HG03520 (cell line): Measurements from ENCODE around the gene NKAIN4.

Experiments
- ATAC-seq: cut with Tn5 transposase; IDR thresholded peaks from one replicate; pipeline ENCODE4 v1.9.1; 2021; ENCODE audit warnings: mild to moderate bottlenecking, moderate library complexity; ENCODE audit not compliant: unreplicated experiment

The NKAIN4 gene

DNA sequence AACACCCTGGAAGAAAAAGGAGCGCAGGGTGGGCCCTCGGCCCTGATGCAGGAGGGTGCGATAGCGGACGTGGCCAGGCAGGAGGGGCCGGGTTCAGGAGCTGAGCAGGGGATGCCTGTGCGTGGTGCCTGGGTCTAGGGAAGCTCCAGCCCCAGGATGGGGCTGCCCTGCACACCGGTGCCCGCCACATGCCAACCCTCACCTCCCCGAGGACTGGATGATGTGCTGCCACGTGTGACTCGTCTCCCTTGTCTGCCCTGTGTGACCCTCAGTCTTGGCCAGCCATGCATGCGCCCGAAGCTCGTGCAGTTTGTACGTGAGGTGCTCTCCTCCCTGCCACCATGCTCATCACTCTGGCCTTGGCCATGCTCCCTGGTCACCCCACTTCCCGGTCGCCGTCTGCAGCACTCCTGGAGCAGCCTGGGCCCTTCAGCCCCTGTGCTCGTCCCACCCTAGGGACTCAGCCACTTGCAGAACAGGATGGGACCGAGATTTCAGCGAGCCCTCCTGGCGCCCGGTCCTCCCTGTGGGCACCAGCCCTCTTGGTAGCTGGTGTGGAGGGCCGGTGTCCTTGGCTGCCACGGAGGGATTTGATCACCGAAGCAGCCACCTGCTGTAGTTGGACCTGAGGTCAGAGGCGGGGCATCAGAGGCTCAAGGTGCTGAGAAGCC, 34.5 kb upstream of the NKAIN4 start:
- ATAC-seq, result no peak

DNA sequence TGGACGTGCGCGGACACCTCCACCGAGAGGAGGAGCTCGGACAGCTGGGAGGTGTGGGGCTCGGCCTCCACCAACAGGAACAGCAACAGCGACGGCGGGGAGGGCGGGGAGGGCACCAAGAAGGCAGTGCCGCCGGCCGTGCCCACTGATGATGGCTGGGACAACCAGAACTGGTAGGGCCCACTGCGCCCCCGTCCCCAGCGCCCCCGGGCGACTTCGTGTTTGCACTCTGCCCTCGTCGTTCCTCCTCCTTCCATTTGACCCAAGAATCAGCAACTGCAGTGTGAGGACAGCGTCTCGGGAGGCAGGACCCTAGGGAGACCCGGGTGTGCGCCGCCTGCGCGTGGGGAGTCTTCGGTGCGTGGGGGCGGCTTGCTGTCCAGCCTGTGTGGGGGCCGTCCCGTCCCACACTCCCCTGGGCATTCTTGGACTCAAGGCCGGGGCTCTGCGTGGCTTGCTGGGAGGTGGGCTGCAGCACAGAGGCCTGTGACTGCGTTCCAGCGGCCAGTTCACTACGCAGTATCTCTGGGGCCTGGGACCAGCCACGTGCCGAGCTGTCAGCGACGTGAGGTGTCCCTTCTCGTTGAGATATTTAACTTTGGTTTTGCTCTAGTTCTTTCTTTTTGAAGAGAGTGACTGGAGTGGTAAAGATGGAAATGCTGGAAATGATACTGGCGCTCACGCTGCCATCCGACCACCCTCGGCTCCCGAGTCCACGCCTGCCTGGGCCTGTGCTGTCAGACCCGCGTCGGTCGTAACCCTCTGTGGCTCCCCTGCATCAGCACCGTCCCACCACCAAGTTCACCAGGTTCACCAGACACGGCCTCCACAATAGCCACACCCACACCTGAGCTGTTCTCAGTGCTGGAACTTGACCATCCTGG, 33.7 kb upstream of the NKAIN4 start:
- ATAC-seq, result no peak

DNA sequence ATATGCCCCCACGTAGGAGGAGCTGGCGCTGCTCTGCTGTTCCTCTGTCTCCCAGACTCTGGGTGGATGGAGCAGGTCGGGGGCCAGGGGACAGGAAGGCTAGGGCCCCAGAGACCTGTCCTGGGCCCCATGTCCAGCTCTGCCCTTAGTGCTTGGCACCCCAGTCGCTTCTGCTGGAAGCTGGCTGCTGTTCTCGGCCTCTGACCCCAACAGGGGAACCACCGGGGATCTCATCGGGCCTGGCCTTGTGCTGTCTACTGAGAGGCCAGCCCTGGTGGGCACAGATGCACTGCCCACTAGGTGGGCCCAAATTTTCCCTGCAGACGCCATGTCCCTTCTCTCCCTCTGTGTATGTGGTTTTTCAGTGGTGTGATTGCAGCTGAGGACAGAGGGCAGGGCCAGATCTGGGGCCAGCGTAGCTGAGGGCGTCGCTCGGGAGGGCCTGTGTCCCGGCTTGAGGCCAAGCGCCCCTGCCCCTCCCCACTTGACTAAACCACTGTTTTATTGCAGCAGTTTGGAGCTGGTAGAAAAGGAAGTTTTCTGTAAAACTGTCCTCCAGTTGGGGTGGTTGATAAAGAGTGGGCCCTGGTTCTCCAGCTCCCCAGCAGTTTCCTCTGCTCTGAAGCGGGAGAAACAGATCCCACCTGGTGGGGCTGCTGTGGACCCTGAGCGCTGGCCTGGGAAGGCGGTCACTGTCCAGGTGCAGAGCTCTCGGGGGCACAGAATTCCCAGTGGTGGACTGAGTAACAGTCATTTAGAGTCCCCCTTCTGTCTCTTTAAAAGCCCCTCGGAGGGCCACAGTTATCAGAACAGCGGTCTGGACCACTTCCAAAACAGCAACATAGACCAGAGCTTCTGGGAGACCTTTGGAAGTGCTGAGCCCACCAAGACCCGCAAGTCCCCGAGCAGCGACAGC, 32.8 kb upstream of the NKAIN4 start:
- no peak for ATAC-seq

DNA sequence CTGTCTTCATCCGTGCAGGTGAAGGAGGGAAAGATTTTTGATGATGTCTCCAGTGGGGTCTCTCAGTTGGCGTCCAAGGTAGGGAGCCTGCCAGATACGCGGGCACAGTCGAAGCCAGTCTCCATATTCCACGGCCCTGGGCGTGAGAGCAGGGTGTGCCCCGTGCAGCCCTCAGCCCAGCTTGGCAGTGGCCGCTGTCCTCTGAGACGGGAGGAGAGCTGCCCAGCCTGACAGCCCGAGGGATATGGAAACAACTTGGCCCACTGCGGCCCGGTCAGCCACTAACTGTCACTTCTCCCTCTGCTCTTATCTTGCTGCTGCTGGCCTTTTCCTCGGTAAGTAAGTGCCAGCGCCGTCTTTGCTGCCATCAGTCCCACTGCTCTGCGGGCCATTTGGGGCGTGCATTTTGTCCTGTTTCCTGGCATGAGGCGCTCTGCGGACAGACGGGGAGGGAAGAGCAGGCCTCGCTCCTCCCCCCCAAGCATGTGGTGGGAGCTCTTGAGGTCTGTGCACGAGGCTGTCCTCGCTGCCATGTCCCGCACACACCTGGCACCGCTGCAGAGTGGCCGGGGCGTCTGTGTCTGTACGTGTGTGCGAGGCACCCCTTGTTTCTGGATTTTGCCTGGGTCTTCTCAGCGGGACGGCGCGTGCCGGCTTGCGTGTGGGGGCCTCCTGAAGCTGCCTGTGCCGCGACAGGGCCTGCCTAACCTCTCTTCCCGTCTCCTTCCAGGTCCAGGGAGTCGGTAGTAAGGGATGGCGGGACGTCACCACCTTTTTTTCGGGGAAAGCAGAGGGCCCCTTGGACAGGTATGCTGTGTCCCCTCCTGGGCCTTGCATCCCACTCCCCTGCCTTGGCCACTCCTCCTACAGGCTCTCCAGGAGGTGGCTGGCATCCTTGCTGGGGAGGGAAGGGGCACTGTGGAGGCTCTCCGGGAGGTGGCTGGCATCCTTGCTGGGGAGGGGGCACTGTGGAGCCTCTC, 31.7 kb upstream of the NKAIN4 start:
- no peak for ATAC-seq

DNA sequence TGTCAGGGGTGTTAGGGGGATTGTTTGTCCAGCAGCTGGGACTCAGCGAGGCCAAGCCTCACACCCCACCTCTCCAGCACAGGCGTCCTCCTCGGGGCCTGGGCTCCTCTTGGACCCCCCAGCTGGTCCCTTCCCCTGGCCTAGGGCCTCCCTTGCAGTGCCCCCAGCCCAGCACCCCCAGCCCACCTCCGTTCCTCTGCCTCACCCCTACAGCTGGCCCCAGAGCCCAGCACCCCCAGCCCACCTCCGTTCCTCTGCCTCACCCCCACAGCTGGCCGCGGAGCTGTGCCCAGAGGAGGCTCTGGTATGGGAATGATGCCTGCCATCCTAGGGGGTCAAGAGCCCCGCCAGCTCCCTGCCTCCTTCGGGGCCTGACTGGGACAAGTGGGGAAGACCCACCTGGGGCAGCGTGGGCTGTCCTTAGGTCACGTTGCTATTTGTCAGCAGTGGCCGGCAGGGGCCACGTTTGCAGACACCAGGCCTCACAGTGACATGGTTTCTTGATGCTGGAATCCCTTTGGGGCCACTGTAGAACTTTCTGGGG, 30.8 kb upstream of the NKAIN4 start:
- no peak for ATAC-seq

DNA sequence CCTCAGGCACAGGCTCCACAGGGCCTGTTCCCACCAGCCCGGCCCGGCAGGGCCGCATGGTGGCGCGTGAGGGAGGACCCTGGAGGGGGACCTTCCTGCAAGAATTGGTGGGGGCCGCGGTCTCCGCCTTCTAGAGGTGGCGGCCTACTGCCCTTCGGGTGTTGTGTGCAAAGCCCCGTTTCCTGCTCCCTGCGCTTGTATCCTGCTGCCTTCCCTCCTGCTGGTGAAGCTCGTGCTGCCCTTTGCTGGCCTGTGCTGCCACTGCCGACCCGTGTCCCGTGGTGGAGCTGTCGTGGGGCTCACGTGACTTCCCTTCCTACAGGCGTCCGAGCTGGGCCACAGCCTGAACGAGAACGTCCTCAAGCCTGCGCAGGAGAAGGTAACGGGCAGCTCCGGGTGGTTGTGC, 30.3 kb upstream of the NKAIN4 start:
- ATAC-seq, result no peak

DNA sequence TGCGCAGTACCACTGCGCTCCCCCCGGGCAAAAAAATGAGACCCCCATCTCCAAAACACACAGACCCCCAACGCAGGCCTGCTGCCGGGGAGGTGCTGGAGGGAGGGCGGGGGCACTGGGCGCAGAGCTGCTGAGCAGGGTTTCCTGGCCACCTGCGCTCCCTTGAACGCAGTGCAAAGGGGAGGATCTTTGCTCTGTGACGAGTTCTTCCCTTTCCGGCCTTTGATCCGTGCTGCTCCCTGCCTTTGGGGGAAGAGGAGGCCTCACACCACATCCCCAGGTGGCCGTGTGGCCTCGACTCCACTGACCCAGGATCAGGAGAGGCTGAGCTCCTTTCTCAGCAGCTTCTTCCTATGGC, 29.8 kb upstream of the NKAIN4 start:
- no peak for ATAC-seq

DNA sequence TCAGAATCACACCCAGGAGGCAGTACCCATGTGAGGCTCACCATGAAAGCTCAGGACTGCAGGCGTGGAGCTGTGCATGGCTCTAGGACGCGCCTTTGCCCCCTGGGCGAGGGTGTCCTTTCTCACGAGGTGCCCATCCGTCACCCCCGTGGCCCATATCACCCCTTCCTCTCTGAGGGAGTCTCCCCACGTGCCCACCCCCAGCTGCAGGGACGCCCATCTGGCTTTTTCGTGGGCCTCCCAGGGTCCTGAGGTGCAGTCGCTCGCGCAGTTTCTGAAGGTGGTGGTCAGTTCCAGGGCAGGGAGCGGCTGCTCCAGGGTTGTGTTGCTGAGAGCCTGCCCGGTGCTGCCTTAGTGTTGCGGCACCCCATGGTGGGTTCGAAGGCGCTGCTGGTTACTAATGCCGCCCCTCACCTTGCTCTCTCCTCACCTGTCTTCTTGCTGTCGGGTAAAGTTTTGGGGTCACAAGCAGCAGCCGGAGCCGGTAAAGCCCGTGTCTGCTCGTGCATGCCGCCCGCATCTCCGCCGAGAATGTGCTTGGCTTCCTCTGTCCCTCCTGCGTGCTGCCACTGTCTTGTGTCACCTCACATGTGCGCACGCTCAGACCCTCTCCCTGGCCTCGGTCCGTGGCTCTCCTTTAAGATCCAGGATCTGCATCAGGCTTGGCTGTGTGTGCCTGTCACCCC, 29.3 kb upstream of the NKAIN4 start:
- no peak for ATAC-seq

DNA sequence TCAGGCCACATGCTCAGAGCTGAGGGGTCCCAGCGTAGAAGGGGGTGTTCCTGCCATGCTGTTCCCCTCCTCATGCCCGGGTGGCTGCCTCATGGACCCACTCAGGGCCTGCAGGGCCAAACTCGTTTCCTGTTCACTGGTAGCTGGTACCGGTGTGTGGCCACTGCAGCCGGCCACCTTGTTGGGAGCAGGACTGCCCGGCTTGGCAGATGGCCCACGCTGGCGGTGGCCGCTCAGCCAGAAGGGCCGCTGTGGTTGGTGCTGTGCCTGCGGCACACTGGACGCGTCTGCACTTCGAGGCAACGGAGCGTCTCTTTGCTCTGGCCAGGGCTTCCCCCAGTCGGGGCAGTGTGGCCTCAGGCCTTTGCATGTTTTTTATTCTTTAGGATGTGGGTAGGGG, 28.7 kb upstream of the NKAIN4 start:
- ATAC-seq, result no peak

DNA sequence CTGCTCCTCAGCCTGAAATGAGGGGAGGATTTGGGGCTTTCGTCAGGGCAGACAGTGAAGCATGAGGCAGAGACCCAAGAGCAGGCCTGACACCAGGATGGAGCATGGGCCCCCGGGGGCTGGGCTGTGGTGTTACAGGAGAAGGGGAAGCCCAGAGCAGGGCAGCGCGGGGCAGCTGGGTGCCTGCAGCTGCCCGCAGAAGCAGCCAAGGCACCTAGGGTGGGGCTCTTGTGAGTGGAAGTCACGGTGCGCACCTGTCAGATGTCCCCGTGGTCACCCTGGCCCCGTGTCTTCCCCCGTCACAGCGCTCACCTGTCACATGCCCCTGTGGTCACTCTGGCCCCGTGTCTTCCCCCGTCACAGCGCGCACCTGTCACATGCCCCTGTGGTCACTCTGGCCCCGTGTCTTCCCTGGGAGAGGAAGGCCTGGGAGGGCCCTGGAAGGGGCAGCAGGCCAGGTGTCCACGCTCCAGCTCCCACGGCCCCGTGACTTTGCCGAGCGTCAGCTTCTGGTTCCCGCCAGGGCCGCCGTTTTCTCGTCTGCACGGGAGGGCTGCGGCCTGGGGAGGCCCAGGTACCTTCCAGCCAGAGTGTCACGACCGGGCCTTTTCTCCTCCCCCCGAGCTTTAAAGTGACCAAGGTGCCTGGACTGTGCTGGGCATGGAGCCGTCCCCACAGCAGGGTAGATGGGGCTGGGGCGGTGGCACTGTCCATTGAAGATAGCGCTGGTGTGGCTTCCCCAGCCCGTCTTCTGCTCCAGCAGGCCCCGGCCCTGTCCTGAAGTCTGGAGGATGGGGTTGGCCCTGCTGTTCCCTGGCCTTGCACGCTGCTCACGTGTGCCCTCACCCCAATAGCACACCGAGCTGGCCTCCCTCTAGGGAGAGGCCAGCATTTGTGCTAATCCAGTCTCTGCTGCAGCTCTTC, 27.7 kb upstream of the NKAIN4 start:
- ATAC-seq, result no peak

DNA sequence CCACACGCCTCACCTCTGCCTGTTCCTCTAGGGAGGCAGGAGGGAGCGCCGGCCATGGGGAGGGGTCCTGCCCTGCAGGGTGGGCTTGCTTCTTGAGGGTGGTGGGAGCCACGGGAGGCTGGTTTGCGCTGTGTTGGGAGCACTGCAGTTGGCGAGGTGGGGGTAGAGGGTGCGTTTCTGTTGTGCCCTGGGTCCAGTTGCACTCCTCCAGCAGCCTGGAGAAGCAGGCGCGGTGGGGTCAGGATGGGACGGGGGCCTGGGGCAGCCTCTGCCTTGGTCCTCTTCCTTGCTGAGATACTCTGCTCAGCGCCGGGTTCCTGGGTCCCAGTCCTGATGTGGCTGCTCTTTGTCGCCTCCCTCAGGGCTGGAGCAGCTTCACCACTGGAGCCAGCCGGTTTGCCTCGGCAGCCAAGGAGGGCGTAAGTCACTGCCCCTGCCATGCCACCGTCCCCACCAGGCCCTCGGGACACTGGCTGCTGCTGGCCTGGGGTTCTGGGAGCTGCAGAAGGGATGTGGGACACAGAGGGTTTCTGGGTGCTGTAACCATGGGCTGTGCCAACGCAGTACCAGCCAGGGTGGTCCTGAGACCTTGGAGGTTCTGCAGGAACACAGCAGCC, 26.8 kb upstream of the NKAIN4 start:
- no peak for ATAC-seq

DNA sequence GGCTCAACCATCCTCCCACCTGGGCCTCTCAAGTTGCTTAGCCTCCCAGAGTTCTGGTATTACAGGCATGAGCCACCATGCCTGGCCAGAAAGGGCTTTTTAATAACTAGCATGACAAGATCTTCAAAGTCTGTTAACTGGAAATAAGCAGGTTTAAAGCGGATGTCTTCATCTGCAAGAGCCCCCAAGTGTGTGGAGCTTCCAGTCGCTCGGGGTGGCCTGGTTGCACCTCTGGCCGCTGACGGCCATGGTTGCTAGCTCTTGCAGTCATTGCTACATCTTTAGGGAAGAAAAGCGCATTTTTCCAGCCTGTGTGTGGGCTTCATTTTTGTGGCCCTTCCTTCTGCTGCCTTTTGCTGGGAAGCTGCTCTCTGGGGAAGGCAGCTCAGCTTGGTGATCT, 26.1 kb upstream of the NKAIN4 start:
- no peak for ATAC-seq

DNA sequence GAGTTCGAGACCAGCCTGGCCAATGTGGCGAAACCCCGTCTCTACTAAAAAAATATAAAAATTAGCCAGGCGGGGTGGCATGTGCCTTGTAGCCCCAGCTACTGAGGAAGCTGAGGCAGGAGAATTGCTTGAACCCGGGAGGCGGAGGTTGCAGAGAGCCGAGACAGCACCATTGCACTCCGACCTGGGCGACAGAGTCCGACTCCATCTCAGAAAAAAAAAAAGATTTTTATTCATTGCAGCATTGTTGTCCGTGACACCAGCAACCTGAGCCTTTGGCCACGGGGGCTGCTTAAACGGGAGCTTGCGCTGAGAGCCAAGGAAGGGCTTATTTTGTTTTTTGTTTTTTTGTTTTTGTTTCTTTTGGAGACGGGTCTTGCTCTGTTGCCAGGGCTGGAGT, 25.7 kb upstream of the NKAIN4 start:
- no peak for ATAC-seq

DNA sequence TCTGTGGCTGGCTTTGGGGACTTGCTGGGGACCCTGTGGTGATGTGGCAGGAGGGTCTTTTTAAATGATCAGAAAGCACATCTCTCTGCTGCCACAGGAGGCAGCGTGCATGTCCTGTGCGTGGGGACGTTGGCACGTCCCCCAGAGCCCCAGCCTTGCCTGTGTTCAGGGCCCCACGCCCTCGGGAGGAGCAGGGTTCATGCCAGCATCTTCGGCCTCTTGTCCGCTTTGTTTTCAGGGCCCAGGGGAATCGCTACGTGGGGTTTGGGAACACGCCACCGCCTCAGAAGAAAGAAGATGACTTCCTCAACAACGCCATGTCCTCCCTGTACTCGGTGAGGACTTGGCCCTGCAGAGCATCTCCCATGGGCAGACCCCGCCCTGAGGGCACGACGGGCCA, 24.4 kb upstream of the NKAIN4 start:
- no peak for ATAC-seq

DNA sequence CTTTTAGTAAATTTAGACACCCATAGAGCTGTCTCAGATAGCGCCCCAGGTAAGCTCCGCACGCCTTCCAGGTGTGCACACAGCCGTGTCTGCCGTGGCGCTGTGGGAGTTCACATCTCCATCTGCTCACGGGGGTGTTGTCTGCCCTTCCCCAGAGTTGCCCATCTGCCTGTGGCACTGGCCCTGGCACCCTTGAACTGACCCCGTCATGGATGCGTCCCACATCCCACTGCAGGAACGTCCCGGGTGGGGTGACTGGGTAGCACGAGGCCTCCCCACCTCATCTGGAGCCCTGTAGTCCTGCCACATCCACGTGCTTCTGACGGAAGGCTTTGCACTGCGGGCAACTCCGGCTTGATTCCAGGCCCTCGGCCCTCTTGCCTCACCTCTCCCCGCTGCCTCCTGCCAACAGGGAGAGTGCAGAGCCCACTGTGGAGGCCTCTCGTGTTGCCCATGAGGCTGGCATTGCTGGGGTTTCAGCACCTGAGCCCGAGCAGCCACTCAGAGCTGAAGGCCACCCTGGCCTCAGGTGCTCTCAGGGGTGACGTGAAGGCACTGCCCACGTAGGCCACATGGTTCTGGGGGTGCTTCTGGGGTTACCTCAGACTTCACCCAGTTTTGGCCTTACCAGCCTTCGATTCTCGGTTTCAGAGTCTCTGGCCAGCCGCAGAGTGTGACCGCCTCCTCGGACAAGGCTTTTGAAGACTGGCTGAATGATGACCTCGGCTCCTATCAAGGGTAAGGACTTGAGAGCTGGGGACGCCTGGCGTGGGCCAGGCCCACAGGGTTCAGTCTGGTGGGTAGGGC, 23.4 kb upstream of the NKAIN4 start:
- ATAC-seq, result no peak

DNA sequence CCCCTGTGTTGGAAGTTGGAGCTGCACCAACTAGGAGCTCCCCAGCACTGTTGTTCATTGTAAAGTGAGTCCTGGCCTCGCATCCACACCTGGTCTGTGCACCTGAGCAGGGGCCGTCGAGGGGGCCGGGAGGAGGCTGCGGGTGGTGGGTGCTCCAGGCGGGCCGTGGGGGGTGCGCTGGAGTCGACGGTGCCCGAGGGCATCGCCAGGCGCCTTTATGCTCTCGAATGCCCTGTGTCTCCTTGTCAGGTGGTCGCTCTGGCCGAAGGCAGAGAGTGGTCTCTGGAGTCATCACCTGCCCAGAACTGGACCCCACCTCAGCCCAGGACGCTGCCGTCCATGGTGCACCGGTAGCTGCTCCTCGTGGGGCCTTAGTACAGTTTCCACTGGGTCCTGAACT, 22.7 kb upstream of the NKAIN4 start:
- no peak for ATAC-seq

DNA sequence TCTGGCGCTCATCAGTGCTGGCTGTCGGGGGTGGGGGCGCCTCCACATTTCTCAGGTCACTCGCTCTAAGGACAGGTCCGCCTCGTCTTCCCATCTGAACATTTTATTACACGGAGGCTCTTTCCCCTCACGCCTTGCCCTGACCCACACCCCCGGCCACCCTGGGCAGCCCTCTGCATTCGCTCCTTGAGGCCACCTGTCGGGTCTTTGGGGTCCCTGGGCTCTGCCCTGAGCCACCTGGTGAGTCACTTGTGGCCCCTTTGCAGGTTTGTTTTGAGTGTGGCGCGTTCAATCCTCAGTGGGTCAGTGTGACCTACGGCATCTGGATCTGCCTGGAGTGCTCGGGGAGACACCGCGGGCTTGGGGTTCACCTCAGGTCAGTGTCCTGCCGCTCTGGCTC, 21.6 kb upstream of the NKAIN4 start:
- no peak for ATAC-seq
